Peyer's patch (tissue), 4 donors: ENCODE data around the gene ID4. TPM values are rescaled to one million over a fixed set of nuclear protein-coding genes. Genes with fewer than 3 reads are reported as not detected.
A peak's percentile ranks its signal among the peaks of the same experiment; 100 is the strongest.

Experiments used
- DNase-seq, 3 donors: peaks; one replicate each; pipeline ENCODE4 v3.0.0-alpha.2; 2017 to 2019
- H3K27ac ChIP-seq, 4 donors: fragments of 200-600 bp; sonication (generic); one replicate each; pipeline ENCODE4 v1.5.1; 2016 to 2019
- H3K27me3 ChIP-seq, 2 donors: fragments of 200-600 bp; sonication (generic); one replicate each; pipeline ENCODE4 v1.5.1; 2019
- H3K36me3 ChIP-seq, 3 donors: fragments of 200-600 bp; sonication (generic); one replicate each; pipeline ENCODE4 v1.5.1; 2016 to 2019
- H3K4me1 ChIP-seq, 4 donors: fragments of 200-600 bp; sonication (generic); one replicate each; pipeline ENCODE4 v1.5.1; 2016 to 2019
- H3K4me3 ChIP-seq, 4 donors: fragments of 200-600 bp; sonication (generic); 1 replicate in 3 of 4; 2 replicates in 1 of 4; pipeline ENCODE4 v1.5.1; 2016 to 2019; ENCODE audit warnings: mild to moderate bottlenecking in 1 of 4
- H3K9me3 ChIP-seq, 4 donors: fragments of 200-600 bp; sonication (generic); one replicate each; pipeline ENCODE4 v1.5.1; 2016 to 2019; ENCODE audit warnings: mild to moderate bottlenecking in 1 of 4
- POLR2A ChIP-seq, 2 donors: fragments of 450-650 bp; IDR thresholded peaks; one replicate each; pipeline ENCODE4 v1.5.1; 2017; ENCODE audit warnings: antibody characterized with exemption in 2 of 2, mild to moderate bottlenecking in 2 of 2, moderate library complexity in 2 of 2
- total RNA-seq, 4 donors: library from RNA; depleted of rRNA; stranded (reverse); fragments of >200 nt; gene quantifications; one replicate each; pipeline ENCODE4 v1.1.0, GENCODE V29; 2016
- TF ChIP-seq, protein P1 (sequence below), 6 experiments: fragments of 450-650 bp in 4 of 6; fragments of 200-600 bp in 2 of 6; sonication (generic) in 1 of 6; IDR thresholded peaks; one replicate each; pipeline ENCODE4 v1.5.1; 2017 to 2019; ENCODE audit warnings: antibody characterized with exemption in 6 of 6, mild to moderate bottlenecking in 3 of 6, moderate library complexity in 1 of 6

ID4 gene
- total RNA-seq, 4 donors from 2014 or later = 2.8 to 12.3 (median 8.4) TPM

DNA sequence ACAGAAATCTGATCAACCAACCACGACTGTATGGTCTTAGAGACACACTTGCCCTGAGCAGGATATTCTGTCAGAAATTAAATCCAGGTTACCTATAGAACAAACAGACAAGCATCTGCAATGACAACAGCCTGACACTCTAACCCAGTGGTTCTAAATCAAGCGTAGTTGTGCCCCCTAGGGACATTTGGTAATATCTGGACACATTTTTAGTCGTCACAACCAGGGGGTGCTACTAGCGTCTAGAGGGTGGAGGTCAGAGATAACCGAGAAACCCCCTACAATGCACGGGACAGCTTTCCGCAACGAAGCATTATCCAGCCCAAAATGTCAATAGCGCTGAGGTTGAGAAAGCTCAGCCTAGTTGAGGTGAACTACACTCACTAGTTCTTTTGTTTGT is 32.3 kb downstream of the ID4 start:
- no peak for DNase-seq
- peaks cover 0 to 2% (median 0%) of the 10 kb centered on the region in 4 donors for H3K9me3 ChIP-seq
- H3K27me3 ChIP-seq = no peaks in the 10 kb centered on the region
- H3K36me3 ChIP-seq = no peaks in the 10 kb centered on the region
- no peak overlapping the region for H3K27ac ChIP-seq
- no peak overlapping the region for H3K4me3 ChIP-seq
- no peaks in the 10 kb centered on the region for H3K4me1 ChIP-seq
- TF ChIP-seq, protein P1, sequence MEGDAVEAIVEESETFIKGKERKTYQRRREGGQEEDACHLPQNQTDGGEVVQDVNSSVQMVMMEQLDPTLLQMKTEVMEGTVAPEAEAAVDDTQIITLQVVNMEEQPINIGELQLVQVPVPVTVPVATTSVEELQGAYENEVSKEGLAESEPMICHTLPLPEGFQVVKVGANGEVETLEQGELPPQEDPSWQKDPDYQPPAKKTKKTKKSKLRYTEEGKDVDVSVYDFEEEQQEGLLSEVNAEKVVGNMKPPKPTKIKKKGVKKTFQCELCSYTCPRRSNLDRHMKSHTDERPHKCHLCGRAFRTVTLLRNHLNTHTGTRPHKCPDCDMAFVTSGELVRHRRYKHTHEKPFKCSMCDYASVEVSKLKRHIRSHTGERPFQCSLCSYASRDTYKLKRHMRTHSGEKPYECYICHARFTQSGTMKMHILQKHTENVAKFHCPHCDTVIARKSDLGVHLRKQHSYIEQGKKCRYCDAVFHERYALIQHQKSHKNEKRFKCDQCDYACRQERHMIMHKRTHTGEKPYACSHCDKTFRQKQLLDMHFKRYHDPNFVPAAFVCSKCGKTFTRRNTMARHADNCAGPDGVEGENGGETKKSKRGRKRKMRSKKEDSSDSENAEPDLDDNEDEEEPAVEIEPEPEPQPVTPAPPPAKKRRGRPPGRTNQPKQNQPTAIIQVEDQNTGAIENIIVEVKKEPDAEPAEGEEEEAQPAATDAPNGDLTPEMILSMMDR (IDR thresholded peaks at IDR 0.05) = no peak

DNA sequence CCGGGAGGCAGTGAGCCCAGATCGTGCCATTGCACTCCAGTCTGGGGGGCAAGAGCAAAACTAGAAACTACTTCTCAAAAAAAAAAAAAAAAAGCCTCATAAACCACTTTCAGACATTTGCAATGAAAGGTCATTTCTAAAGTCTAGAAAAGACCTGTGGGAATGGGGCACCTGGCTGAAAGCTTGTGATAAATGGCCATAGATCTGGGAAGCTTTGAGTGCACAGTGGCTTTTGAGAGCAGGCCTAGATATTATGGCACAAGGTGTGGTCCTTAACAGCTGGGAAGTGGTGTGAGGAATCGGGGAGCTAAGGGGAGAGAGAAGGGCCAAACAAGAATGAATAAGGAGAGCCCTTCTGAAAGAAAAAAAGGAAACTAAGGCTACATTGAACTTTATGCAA is 33.2 kb downstream of the ID4 start:
- H3K27me3 ChIP-seq = no peaks in the 10 kb centered on the region
- H3K4me1 ChIP-seq = no peaks in the 10 kb centered on the region
- no peaks in the 10 kb centered on the region for H3K36me3 ChIP-seq
- H3K9me3 ChIP-seq = peaks cover 0 to 2% (median 0%) of the 10 kb centered on the region in 4 donors
- H3K27ac ChIP-seq = no peak overlapping the region
- no peak for DNase-seq
- no peak for TF ChIP-seq POLR2A (IDR thresholded peaks at IDR 0.05)
- TF ChIP-seq, protein P1 (IDR thresholded peaks at IDR 0.05) = no peak
- no peak overlapping the region for H3K4me3 ChIP-seq

GRCh38 chr6:19873031-19873430 is 35.9 kb downstream of the ID4 start:
- no peaks in the 10 kb centered on the region for H3K36me3 ChIP-seq
- no peak for DNase-seq
- H3K9me3 ChIP-seq = peaks cover 0 to 2% (median 0%) of the 10 kb centered on the region in 4 donors
- no peak overlapping the region for H3K4me3 ChIP-seq
- H3K27me3 ChIP-seq = no peaks in the 10 kb centered on the region
- H3K4me1 ChIP-seq = no peaks in the 10 kb centered on the region
- TF ChIP-seq, protein P1 (IDR thresholded peaks at IDR 0.05) = peak in 1 of 6 experiments; percentile 4
- no peak for TF ChIP-seq POLR2A (IDR thresholded peaks at IDR 0.05)
- no peak overlapping the region for H3K27ac ChIP-seq

DNA sequence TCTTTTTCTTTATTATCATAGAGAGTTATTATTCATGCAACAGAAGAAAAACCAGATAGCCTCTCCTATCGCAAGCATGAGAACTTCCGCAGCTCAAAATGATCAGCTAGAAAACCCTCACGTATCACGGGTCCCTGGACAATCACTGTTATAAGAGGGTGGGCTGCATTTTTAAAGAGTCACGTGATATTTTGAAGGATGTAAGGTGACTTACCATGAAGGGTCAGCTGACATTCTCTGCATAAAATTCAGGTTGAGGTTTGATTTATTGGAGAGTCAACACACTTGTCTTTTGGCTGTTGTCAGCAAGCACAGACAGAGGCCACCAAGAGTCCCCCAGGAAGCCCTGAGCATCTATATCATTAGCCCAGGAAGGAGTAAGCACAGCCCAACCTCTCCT is 39.5 kb downstream of the ID4 start:
- Histone ChIP-seq H3K9me3 (peaks cover 0 to 2% (median 0%) of the 10 kb centered on the region in 4 donors), H3K27me3 (no peaks in the 10 kb centered on the region), H3K4me3 (no peak overlapping the region), H3K36me3 (no peaks in the 10 kb centered on the region), H3K4me1 (no peaks in the 10 kb centered on the region), H3K27ac (no peak overlapping the region)
- DNase-seq = no peak
- no peak for TF ChIP-seq POLR2A (IDR thresholded peaks at IDR 0.05)
- TF ChIP-seq, protein P1 (IDR thresholded peaks at IDR 0.05) = no peak

- Histone ChIP-seq H3K27ac (no peak overlapping the region), H3K4me3 (no peak overlapping the region), H3K9me3 (no peaks in the 10 kb centered on the region), H3K4me1 (no peaks in the 10 kb centered on the region), H3K27me3 (no peaks in the 10 kb centered on the region), H3K36me3 (no peaks in the 10 kb centered on the region)
- TF ChIP-seq POLR2A (IDR thresholded peaks at IDR 0.05) = no peak
- TF ChIP-seq, protein P1 (IDR thresholded peaks at IDR 0.05) = no peak
- no peak for DNase-seq
Measured at GRCh38 chr6:19879663-19880062, 42.5 kb downstream of the ID4 start.

DNA sequence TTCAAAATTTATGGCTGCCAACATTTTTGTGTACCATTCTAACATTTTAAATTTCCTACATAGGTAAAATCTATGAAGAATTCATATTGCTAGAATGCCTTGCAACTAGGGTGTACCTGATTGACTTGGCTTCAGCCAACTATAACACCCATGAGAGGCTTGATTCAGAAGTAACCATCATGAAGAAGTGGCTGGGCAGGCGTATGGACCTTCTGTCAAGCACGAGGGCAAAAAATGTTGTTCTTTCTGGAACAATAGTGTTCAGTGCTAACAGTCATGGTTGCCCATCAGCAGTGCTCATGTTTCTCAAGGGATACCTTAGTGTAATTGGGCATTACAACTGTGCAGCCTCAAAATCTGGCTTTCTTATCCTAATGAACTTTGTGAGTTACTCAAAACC is 42.9 kb downstream of the ID4 start:
- Histone ChIP-seq H3K27me3 (no peaks in the 10 kb centered on the region), H3K4me3 (no peak overlapping the region), H3K4me1 (no peaks in the 10 kb centered on the region), H3K27ac (no peak overlapping the region), H3K9me3 (no peaks in the 10 kb centered on the region), H3K36me3 (no peaks in the 10 kb centered on the region)
- no peak for TF ChIP-seq POLR2A (IDR thresholded peaks at IDR 0.05)
- TF ChIP-seq, protein P1 (IDR thresholded peaks at IDR 0.05) = no peak
- DNase-seq = no peak
